Measurements from ENCODE around the gene CERT1.
A peak's percentile ranks its signal among the peaks of the same experiment; 100 is the strongest.

DNA sequence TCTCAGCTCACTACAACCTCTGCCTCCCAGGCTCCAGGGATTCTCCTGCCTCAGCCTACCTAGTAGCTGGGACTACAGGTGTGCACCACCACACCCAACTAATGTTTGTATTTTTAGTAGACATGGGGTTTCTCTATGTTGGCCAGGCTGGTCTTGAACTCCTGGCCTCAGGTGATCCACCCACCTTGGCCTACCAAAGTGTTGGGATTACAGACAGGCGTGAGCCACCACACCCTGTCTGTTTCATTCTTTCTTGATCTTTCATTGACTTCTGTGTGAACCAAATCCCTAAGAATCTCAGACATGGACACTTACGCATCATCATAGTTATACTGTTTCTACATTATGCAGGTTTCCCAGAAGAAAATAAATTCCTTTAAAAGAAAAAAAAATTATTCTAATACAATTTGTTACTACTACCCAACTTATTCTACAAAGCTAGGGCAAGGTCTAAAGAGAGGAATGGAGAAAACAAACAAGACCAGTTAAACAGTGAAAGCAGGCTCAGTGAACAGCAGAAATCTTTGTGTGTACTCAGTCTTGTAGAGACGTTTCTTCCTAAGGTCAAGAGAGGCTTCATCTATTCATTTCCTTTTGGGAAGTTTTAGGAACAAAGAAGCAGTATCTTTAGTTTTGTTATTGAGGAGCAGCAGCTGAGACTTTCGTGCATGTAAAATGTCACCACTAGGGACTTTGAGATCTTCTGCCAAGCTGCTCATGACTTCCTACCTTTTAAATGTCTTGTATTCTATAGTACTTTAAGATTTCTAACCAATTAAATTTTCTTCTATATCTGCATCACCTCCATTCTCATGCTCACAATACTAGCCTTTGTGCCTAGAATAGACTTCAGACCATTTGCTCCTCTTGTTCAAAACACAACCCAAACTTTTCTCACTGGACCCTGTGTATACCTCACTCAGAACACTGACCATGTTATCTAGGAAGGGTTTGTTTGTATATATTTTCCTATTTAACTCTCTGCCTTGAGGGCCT, 180.0 kb downstream of the CERT1 start:
- TF ChIP-seq, protein P1, sequence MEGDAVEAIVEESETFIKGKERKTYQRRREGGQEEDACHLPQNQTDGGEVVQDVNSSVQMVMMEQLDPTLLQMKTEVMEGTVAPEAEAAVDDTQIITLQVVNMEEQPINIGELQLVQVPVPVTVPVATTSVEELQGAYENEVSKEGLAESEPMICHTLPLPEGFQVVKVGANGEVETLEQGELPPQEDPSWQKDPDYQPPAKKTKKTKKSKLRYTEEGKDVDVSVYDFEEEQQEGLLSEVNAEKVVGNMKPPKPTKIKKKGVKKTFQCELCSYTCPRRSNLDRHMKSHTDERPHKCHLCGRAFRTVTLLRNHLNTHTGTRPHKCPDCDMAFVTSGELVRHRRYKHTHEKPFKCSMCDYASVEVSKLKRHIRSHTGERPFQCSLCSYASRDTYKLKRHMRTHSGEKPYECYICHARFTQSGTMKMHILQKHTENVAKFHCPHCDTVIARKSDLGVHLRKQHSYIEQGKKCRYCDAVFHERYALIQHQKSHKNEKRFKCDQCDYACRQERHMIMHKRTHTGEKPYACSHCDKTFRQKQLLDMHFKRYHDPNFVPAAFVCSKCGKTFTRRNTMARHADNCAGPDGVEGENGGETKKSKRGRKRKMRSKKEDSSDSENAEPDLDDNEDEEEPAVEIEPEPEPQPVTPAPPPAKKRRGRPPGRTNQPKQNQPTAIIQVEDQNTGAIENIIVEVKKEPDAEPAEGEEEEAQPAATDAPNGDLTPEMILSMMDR (IDR thresholded peaks at IDR 0.05; ENCODE audit: low read depth, low read length, poor library complexity, severe bottlenecking), result peak; percentile 43
- TF ChIP-seq EZH2phosphoT487 (IDR thresholded peaks at IDR 0.05; ENCODE audit: borderline replicate concordance, low read length), result no peak
